SIG-M5 (cell line): ENCODE data around the gene PITPNC1.
"Not testable (repeated sequence)": the region's sequence is repeated elsewhere in the genome, so short reads cannot be mapped to it uniquely, and the experiment has no call there.

ENCODE experiments used
- DNase-seq: peaks from one replicate; lab custom pipeline; 2025; lab: John Stamatoyannopoulos, UW

The PITPNC1 gene

DNA sequence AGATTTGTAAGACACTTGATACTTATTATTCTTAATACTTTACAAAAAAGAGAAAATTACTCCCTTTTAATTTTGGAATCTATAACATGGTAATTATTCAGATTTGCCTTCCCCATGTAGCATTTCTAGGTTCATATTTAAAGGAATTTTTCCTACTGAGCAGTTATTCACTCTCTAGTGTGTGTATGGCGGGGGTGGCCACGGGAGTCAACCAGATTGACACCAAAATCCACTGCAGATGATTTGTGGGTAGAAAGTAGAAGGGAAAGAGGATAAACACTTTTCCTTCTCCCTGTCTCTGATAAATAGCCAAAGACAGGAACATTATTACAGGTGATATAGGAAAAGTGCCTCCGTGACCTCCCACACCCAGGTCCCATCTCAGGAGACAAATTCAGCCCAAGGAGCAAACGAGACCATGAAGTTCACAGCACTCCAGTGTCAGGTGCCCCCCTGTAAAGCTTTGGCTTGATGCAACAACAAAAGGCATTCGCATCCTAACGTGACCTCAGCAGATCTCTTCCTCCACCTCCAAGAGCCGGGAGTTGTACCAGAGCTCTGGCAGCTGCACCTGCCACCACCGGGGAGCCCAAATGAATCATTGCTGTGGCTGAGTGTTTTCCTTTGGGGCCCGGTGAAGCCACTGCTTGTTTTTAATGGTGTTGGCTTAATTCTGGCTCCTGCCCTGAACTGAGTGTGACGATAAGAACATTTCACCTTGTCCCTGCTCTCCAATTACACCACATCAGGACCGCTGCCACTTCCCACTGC, 248.0 kb downstream of the PITPNC1 start:
- no peak for DNase-seq

GRCh38 chr17:67625971-67626370, 248.9 kb downstream of the PITPNC1 start:
- no peak for DNase-seq

- DNase-seq: no peak
Observed at GRCh38 chr17:67628580-67629013, 251.5 kb downstream of the PITPNC1 start.

- no peak for DNase-seq
Observed at GRCh38 chr17:67629971-67630320, 252.9 kb downstream of the PITPNC1 start.

DNA sequence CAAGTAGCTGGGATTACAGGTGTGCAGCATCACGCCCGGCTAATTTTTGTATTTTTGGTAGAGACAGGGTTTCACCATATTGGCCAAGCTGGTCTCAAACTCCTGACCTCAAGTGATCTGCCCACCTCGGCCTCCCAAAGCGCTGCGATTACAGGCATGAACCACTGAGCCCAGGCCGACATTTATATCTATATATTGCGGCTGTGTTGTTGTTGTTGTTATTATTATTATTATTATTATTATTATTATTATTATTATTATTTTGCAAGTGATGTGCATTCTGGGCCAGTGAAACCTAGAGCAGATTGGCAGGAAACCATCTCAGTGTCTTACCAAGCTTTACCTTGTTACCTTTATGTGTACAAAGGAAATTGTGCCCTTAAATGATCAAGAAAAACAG, 253.8 kb downstream of the PITPNC1 start:
- DNase-seq: not testable (repeated sequence)

- no peak for DNase-seq
Observed at GRCh38 chr17:67632141-67632540, 255.1 kb downstream of the PITPNC1 start.

GRCh38 chr17:67633751-67634211, 256.7 kb downstream of the PITPNC1 start:
- DNase-seq: no peak

- DNase-seq: no peak
Observed at GRCh38 chr17:67635681-67636080, 258.6 kb downstream of the PITPNC1 start.

- DNase-seq: no peak
Observed at GRCh38 chr17:67636312-67636711, 259.2 kb downstream of the PITPNC1 start.

DNA sequence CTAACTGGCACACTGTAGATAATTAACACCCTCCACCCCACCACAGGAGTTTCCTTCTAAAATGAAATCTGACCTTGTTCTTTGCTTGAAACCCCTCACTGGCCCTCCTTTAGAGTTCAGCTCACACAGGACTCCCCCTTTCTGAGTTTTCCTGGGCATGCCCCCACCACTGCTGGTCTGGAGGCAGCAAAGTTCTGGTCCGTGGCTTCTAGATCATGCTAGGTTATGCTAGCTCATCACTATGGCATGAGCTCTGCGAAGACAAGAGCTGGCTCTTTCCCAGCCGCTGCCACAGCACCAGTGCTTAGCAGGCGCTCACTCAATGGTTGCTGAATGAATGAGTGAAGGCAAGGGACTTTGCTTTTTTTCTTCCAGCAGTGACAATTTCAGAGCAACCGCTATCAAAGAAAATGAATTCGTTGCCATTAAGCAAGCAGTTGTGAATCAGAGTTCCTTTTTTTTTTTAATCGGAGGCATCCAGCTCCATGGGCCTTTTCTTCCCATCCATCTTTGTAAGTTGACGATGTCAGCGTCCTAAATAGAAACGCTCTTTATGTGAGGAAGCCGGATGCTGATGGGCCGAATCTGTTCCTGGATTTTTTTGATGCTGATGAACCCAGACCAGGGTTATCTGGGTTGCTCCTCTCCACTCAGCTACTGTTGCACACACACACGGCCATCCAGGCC, 259.9 kb downstream of the PITPNC1 start:
- DNase-seq: no peak

DNA sequence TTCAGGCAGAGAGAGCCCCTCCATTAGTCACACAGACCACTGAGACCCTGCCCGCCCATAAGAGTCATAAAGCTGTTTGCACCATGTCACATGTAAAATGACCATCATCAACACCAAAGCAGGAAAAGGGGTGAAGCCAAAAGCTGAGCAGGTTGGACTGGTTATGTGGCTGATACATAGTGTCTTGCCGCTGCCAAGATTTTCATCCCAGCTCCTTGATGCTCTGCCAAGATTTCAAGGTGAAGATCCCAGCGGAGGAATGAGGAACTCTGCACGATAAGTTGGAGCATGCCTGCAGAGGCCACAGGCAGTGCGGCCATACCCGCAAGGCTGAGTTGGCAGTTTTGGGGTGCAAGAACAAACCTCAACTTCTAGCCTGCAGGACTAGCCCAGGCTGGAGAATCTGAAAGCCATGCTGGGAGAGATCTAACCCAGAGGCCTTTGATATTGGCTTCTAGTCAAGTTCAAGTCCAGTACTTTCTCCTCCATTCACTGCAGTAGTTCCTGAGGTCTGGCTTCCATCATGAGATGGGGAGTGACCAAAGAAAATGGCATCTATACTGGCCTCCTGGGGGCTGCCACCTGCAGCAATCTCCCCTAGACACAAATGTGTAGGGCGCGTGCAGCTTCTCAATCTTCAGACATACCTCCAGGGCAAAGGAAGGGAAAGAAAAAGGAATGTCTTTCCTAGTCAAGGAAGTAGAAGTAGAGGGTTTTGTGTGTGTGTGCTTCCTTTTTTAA, 261.0 kb downstream of the PITPNC1 start:
- no peak for DNase-seq

- DNase-seq: no peak
Observed at GRCh38 chr17:67638871-67639270, 261.8 kb downstream of the PITPNC1 start.

- DNase-seq: no peak
Observed at GRCh38 chr17:67639555-67639954, 262.5 kb downstream of the PITPNC1 start.

GRCh38 chr17:67639979-67640378, 262.9 kb downstream of the PITPNC1 start:
- no peak for DNase-seq

GRCh38 chr17:67642488-67642887, 265.4 kb downstream of the PITPNC1 start:
- no peak for DNase-seq

- no peak for DNase-seq
Observed at GRCh38 chr17:67644061-67644460, 267.0 kb downstream of the PITPNC1 start.

GRCh38 chr17:67645195-67645594, 268.1 kb downstream of the PITPNC1 start:
- DNase-seq: not testable (repeated sequence)

DNA sequence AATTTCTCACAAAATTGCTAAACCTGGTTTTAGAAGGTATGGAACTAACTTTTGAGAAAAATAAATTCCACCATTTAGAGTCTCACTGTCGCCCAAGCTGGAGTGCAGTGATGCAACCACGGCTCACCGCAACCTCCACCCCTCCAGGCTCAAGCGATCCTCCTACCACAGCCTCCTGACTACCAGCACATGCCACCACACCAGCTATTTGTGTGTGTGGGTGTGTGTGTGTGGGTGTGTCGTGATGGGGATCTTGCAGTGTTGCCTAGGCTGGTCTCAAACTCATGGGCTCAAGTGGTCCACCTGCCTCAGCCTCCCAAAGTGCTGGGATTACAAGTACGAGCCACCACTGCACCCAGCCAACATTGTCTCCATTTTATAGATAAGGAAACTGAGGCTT, 269.4 kb downstream of the PITPNC1 start:
- DNase-seq: no peak

- no peak for DNase-seq
Observed at GRCh38 chr17:67647482-67647881, 270.4 kb downstream of the PITPNC1 start.

- no peak for DNase-seq
Observed at GRCh38 chr17:67648032-67648905, 271.2 kb downstream of the PITPNC1 start.

DNA sequence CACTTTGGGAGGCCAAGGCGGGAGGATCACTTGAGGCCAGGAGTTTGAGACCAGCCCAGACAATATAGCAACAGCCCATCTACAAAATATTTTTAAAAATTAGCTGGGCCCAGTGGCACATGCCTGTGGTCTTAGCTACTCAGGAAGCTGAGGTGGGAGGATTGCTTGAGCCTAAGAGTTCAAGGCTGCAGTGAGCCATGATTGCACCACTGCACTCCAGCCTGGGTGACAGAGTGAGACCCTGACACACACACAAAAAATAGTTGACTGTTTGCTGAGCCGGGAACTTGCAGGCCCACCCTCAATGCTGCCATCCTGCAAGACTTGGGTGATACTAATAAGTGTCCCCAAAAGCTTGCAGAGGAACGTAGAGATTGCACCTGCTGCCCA, 271.8 kb downstream of the PITPNC1 start:
- DNase-seq: not testable (repeated sequence)

DNA sequence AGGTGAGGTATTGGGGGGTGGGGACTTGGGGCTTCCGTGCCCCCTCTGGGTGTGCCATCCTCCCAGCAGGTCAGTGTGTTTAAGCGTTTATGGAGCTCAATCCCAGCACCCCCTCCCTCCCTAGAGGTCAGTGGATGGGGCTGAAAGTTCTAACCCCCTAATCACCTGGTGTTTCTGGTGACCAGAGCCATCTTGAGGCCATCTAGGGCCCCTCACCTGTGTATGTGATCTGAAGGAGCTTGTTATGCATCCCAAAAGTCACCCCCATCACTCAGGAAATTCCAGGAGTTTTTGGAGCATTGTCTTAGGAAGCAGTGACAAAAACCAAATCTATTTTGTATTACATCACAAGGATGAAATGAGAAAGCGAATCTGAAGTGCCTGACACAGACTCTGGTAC, 272.8 kb downstream of the PITPNC1 start:
- DNase-seq: no peak
